CD1c-positive myeloid dendritic cell (primary cell): ENCODE data around the gene RS1.

Experiments used
- DNase-seq: peaks from one replicate; pipeline ENCODE4 v3.0.0-alpha.2; 2016; ENCODE audit errors: extremely low spot score

RS1 gene

DNA sequence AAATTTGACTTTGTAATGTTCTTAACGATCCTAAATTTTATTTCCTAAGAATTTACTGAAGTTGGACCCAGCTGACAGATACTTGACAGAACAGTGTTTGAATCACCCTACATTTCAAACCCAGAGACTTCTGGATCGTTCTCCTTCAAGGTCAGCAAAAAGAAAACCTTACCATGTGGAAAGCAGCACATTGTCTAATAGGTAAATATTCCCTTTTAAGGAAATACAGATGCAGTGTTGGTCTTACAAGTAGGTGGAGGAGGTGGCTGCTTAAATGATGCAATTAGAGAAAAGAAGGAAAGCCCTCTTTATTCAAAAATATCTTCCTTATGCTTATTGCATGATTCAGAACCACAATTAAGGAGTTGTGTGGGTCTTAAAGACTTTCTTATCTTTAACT is 73.5 kb downstream of the RS1 start:
- no peak for DNase-seq

DNA sequence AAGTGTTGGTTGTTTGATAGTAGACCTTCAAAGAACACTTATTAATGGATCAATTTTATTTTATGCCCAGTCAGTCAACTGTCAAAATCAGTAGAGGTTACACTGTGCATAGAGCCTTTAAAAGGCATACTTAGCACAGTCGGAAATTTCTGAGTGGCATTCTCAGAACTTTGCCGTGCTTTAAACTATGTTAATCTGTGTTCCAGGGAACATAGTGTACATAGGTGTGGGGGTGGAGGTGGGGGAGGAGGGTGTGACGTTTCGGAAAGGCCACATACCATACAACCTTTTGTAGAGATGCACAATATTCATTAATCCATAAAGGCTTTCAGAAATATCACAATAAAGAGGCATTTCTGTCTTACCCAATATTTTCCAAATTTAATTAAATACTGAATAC is 75.8 kb downstream of the RS1 start:
- no peak for DNase-seq

DNA sequence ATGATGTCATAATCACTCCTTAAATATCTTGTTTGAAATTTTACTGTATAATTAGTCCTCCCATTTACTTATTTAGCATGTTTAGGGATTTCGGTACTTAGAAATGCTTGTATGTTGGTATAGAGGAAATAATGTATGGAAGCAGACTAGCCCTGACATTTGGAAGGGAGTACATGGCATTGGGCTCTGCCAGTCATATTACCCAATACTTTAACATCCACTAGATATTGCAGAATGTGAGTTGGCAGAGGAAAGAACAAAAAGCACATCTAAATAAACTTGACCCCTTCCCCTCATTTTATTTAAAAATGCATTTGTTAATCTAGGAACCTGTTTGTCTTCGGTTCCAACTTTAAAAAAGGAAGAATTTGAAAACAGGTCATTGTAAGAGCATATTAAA is 77.8 kb downstream of the RS1 start:
- no peak for DNase-seq

DNA sequence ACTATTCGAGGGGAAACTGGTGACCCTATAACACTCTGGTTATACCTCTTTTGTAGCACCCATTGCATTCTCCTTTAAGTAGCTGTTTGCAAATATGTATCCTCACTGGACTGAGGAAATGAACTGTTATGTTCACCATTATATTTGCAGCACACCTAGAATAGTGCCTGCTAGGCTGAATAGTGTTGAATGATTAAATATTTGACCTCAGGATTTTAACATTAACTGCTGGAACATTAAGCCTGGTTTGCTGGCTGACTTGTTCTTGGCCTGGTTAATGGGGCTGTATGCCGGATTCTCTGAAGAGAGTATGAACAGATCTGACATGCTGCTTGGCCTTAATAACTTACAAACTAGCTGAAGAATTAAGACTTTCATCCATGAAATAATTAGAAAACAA is 80.1 kb downstream of the RS1 start:
- no peak for DNase-seq
